HG02623 (cell line): ENCODE data around the gene THEM4.
"Not testable (repeated sequence)": the region's sequence is repeated elsewhere in the genome, so short reads cannot be mapped to it uniquely, and the experiment has no call there.

Experiments
- ATAC-seq: cut with Tn5 transposase; IDR thresholded peaks from one replicate; pipeline ENCODE4 v1.9.1; 2021; ENCODE audit warnings: moderate library complexity; ENCODE audit not compliant: unreplicated experiment

Gene THEM4

DNA sequence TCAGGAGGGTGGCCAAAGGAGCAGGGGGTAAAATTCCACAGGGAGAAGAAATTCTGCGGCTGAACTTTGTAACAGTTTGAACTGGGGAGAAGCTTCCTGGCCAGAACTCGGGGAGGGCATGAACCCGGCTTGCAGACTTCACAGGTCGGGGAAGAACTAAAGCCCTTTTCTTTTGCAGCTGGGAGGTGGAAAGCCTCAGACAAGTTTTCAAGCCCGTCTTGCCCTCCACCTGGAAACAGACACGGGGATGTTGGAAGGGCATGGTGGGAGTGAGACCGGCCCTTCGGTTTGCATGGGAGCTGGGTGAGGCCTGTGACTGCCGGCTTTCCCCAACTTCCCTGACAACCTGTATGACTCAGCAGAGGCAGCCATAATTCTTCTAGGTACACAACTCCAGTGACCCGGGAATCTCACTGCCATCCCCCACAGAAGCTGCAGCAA lies 11.3 kb downstream of the THEM4 start:
- no peak for ATAC-seq

DNA sequence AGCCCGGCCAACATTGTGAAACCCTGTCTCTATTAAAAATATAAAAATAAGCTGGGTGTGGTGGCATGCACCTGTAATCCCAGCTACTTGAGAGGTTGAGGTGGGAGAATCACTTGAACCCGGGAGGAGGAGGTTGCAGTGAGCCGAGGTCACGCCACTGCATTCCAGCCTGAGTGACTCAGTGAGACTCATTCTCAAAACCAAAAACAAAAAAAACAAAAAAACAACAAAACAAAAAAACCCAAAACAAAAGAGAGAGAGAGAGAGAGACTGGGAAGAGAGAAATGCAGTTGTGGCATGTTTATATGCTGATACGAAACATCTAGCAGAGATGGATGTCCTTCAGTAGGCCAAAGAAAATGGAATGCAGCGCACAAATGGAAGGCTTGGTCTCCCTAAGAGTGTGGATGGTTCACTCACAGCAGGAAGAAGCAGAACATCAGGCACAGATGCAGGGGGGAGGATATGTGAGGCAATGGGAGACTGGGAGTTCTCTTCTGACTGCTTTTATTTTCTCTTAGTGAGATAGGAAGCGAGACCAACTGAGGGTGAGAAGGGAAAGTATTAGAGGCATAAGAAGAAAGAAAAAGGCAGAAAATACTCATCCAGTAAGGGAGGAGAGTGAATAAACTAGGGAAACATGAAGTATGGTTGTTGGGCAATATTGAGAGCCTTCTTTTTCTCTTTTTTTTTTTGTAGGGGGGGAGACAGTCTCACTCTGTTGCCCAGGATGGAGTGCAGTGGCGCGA lies 16.0 kb downstream of the THEM4 start:
- ATAC-seq: no peak

DNA sequence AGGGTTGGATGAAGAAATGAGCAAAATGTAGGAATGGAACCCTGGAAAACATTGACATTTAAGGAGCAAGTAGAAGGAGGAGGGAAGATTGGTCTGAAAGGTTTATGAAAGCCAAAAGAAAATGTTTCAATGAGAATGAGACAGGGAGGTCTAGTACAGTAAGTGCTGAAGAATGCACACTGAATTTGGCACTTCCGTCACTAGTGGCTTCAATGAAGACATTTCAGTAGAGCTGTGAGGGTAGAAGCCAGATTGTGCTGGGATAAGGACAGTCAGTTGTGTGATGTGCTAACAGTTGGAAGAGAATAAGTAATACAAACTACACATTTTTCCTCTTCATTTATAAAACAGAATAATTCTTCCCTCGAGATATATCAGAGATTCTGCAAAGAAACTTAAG lies 17.1 kb downstream of the THEM4 start:
- ATAC-seq: no peak

DNA sequence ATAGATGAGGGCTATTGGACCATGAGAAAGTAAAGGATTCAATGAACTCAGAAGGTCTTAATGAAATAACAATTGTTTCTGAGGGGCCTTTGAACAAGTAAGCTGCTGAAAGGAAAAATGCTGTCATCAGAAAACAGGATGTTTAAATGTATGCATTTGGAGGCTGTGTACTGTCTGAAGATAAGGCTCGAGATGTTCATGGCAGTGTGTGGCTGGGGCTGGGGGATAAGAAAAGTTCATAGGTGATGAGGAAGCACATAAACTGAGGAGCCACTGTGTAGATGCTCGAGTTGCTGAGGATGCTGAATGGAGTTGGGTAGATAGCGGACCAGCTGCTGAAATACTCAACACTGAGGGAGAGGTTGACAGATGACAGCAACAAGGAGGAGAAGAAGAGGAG lies 17.8 kb downstream of the THEM4 start:
- ATAC-seq: no peak

DNA sequence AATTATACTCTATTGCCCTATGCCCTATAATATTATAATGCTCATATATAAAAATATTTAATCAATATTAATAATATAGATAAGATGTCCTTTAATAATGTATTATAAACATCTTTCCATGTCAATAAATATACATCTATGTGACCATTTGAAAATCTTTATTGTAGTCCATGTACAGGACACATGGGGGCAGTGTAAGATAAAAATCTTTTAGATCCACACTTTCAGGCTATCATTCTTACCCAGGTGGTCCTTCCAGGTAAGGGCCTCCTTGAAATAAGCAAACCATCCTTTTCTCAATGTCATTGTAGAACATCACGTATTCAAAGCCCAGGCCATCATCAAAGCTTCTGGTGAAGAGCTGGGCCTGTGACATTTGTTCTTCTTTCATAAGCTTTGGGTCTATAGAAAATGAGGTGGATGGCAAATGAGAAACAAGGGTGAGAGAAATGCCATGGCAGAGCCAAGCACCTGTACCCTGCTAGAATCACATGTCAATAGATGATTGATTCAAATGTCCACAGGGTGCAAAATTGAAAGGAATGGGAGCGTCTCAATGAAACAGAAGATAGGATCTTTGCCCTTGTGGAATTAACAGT lies 20.2 kb downstream of the THEM4 start:
- no peak for ATAC-seq

DNA sequence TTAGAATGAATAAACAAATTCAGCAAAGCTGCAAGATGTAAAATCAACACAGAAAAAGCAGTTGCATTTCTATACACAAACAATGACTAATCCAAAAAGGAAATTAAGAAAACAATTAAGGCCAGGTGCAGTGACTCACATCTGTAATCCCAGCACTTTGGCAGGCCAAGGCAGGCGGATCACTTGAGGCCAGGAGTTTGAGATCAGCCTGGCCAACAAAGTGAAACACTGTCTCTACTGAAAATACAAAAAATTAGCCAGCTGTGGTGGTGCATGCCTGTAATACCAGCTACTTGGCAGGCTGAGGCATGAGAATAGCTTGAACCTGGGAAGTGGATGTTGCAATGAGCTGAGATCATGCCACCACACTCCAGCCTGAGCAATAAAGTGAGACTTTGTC lies 22.3 kb downstream of the THEM4 start:
- ATAC-seq: no peak

DNA sequence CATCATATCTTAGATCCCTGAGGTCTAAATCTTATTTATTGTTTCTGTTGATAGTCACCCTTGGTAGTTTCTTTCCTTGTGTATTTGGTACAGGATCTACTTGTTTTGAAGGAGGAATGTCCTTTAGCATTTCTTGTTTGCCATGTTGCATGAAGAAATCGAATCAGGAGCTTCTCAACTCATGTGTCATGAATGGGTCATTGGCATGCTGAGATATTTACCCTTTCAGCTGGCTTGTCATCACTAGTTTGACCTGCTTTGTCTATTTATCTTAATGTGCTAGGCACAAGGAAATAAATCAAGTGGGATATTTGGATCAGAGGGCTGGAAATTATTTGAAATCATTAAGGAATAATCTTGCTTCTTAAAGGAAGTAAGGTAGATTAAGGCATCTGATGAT lies 23.8 kb downstream of the THEM4 start:
- ATAC-seq: no peak

DNA sequence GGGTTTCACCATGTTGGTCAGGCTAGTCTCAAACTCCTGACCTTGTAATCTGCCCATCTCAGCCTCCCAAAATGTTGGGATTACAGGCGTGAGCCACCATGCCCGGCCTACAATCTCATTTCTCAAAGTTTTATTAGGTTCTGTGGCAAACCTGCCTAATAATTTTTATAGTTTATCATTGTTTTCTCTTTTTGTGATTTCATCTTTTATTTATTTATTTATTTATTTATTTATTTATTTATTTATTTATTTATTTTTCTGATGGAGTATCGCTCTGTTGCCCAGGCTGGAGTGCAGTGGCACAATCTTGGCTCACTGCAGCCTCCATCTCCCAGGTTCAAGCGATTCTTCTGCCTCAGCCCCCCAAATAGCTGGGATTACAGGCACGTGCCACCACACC lies 24.4 kb downstream of the THEM4 start:
- not testable (repeated sequence) for ATAC-seq

DNA sequence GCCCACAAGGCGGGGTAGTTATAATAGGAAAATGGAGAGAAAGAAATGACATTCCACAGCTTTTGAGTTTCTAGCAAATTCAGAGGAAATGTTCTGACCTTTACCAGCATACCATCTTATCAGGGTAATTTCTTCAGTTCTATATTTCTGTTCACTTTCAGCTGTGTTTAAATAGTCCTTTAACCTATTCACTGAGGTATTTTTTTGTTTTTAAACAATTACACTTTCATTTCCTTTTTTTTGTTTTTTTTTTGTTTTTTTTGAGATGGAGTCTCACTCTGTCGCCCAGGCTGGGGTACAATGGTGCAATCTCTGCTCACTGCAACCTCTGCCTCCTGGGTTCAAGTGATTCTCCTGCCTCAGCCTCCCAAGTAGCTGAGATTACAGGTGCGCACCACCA lies 24.9 kb downstream of the THEM4 start:
- not testable (repeated sequence) for ATAC-seq

DNA sequence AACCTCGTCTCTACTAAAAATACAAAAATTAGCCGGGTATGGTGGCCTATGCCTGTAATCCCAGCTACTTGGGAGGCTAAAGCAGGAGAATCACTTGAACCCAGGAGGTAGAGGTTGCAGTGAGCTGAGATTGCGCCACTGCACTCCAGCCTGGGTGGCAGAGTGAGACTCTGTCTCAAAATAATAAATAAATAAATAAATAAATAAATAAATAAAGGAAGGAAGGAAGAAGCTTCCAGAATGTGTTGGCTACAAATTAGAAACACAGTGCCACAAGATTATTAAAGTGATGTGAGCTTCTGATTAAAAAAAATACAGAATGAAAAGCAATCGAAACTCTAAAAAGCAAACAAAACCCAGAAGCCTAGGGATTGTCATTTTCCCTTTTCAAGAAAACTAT lies 25.4 kb downstream of the THEM4 start:
- ATAC-seq: not testable (repeated sequence)

DNA sequence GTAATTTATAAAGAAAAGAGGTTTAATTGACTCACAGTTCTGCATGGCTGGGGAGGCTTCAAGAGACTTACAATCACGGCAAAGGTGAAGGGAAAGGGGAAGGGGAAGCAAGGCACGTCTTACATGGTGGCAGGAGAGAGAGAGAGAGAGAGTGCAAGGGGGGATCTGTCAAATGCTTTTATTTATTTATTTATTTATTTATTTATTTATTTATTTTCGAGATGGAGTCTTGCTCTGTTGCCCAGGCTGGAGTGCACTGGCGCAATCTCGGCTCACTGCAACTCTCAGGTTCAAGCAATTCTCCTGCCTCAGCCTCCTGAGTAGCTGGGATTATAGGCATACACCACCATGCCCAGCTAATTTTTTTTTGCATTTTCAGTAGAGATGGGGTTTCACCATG lies 26.4 kb downstream of the THEM4 start:
- ATAC-seq: not testable (repeated sequence)

DNA sequence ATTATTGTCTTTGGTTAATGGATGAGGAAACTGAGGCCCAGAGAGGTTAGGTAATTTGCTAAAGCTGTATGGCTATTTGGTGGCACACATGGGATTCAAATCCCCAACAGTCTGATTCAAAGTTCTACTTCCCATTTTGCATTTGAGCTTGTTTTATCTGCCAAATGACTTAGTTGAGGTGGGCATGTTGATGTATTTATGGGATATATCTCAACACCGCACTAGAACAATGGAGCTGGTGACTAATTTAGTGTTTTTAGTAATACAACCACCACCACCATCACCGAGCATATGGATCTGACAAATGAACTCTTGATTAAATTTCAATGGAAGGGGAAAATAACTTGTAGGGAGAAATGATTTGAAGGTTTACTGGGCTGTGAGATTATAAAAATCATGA lies 26.8 kb downstream of the THEM4 start:
- ATAC-seq: no peak

DNA sequence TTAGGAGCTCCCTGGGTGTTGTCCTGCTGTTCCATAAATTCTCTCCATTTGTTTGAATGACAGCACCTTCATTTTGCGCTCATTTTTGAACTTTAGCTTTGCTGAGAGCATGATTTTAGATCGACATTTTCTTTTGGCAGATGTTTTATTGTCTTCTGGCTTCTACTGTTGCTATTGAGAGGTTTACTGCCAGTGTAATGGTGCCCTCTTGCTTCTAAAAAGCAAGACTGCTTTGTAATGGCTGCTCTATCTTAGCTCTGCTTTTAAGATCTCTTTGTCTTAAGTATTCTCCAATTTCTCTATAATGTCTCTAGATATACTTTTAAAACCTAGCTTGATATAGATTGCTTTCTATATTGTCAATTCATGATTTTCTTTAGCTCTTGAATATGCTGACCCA lies 27.8 kb downstream of the THEM4 start:
- no peak for ATAC-seq

DNA sequence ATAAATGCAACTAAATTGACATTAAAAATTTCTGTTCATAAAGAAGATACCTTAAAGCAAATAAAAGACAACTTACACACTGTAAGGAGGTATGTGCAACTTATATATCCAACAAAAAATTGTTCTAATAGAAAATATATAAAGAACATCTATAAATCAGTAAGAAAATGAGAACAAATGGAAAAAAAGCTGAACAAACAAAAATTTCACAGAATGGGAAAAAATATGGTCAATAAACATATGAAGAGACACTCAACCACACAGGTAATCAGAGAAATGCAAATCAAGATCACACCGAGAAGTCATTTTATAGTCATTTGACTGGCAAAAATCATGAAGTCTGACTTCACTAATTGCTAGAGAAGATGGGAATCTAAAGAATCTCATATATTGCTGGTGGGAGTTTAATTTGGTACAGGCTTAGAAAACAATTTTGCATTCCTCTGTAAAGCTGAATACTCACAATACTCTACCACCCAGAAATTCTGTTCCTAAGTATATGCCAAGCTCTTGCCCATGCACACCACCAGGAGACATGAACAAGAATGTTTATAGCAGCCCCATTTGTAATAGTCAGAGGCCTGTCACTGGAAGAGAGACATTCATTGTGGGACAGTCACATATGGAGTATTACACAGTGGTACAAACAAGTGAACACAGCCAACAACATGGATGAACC lies 33.8 kb downstream of the THEM4 start:
- no peak for ATAC-seq

DNA sequence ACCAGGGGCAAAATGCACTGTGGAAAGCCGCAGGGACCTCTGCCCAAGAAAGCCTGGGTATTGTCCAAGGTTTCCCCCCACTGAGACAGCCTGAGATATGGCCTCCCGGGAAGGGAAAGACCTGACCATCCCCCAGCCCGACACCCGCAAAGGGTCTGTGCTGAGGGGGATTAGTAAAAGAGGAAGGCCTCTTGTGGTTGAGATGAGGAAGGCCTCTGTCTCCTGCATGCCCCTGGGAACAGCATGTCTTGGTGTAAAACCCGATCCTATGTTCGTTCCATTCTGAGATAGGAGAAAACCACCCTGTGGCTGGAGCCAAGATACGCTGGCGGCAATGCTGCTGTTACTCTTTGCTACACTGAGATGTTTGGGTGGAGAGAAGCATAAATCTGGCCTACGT lies 36.5 kb downstream of the THEM4 start:
- ATAC-seq: not testable (repeated sequence)

DNA sequence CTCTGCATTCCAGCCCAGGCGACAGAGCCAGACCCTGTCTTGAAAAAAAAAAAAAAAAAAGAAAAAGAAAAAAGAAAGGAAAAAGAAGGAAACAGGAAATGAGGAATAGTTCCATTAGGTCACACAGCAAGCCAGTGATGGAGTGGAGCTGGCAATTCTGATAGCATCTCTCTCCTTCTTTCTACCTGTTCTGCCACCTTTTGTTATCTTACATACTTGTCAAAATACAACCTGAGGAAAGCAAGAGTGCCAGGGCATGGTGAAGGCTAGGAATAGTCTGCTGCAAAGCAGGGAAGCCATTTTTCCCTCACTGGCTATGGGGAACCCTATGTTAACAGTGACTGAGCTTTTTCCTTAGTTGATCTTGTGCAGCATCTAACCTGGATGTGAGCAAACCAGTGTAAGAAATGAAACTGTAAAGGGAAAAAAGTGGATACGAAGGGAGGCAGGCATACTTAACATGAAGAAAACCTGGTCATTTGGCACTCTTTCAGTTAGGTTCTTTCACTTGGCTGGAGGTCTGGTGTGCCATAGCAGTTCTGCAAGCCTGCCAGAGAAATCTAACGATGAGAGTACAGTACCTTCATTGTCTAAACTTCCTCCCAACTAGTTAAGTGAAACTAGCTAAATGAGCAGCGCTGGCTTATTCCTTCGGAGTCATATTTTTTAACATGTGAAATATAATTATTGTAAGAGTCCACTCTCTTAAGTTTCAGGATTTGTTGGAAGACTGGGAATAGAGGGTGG lies 37.9 kb downstream of the THEM4 start:
- no peak for ATAC-seq

DNA sequence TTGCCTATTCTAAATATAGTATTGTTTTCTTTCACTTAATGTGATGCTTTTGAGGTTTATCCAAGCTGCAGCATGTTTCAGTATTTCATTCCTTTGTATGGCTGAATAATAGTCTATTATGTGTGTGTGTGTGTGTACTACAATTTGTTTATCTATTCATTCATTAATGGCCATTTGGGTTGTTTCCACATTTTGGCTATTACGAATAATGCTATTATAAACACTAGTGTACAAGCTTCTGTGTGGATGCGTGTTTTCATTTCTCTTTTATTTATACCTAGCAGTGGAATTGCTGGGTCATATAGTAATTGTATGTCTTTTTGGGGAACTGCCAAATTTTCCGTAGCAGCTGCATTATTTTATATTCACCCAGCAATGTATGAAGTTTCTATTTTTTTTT lies 40.8 kb downstream of the THEM4 start:
- ATAC-seq: no peak

DNA sequence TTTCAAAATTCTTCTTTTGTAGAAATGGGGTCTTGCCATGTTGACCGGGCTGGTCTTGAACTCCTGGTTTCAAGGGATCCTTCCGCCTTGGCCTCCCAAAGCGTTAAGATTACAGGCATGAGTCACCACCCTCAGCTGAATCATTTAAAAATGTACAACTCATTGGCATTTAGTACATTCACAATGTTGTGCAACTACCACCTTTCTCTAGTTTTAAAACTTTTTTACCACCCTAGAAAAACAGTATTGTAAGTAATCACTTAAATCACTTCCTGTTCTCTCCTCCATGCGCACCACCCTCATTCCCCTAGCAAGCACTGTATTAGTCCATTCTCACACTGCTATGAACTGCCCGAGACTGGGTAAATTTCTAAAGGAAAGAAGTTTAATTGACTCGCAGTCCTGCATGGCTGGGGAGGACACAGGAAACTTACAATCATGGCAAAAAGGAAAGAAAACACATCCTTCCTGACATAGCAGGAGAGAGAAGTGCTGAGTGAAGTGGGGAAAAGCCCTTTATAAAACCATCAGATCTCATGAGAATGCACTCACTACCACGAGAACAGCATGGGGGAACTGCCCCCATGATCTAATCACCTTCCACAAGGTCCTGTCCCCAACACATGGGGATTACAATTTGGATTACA lies 41.4 kb downstream of the THEM4 start:
- ATAC-seq: no peak

DNA sequence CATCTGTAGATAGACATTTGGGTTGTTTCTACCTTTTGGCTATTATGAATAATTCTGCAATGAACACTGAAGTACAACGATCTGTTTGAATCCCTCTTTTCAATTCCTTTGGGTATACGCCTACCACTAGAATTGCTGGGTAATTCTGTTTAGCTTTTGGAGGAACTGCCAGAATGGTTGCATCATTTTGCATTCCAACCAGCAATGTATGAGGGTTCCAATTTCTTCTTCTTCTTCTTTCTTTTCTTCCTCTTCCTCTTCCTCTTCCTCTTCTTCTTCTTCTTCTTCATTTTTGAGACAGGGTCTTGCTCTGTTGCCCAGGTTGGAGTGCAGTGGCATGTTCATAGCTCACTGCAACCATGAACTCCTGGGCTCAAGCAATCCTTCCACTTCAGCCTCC lies 42.0 kb downstream of the THEM4 start:
- ATAC-seq: no peak

DNA sequence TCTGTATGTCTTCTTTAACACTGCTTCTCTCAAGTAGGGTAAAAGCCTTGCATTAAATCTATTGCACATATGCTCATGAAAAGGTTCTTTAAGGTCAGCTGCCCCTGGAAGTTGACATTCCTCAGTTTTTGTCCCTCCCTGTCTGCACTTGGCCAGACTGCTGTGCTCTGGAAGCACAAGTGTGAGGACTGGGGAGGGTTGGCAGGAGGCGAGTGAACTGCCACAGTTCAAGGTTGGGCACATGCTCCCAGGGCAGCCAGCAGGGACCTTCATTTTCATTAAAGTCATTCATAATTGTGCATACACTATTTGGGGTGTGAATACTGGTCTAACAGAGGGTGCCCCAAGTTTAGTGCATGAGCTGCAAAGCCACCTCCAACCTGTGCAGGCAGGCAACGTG lies 44.9 kb downstream of the THEM4 start:
- ATAC-seq: no peak

DNA sequence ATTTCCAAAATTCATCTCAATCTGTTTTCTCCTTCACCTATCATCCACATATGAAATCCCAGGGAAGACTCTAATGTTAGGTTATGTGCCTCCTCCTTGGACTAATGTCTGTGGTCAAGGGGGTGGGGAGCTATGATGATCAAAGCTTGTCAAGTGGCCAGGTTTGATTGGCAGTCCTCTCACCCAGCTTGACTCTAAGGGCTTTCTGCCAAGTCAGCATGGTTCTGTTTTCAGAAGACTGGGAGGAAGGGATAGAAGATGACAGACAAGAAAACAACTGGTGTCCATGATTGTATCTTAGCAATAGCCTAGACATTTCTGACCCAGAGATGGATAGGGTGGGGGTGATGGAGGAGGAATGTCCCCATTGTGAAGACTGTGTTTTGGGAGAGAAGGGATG lies 46.7 kb downstream of the THEM4 start:
- ATAC-seq: no peak
